Heart left ventricle (tissue), 13 donors: ENCODE measurements around the gene IFT57.

ENCODE experiments used
- POLR2A ChIP-seq, 2 donors: fragments of 450-650 bp; IDR thresholded peaks; one replicate each; pipeline ENCODE4 v1.6.1; 2017; ENCODE audit warnings: antibody characterized with exemption in 2 of 2, mild to moderate bottlenecking in 2 of 2, moderate library complexity in 2 of 2
- TF ChIP-seq, protein P1 (sequence below), 12 donors: fragments of 200-600 bp; sonication (generic) in 4 of 12; IDR thresholded peaks; one replicate each; pipeline versions ENCODE4 v1.5.0 to v1.8.0; 2018 to 2022; ENCODE audit warnings: antibody characterized with exemption in 12 of 12, mild to moderate bottlenecking in 5 of 12
- donor health status: ischemic (EF 13 %, LVEDD 7.1; RV severe dilation, severe dysfunction).
- donor health status: DM: no; HTN: yes; CAD: no.
- donor health status: DM: no; HTN: no; CAD: no.
- donor health status: ischemic (EF 25% LVEDD 6.9; RV normal size, moderate dysfunction).
- donor health status: ischemic (EF 25% LVEDD 5.7; RV mildly dilated, moderate dysfunction).
- donor health status: ischemic (EF 35%, LVEDD 5.7; RV mildly dilated, moderate dysfunction).
- donor health status: nonischemic (EF 11% LVEDD 7.7; RV severe dilation, severe dysfunction).
- donor health status: DM: yes; HTN: yes; CAD: no.
- donor health status: PGD.
- donor health status: ischemic (EF 29% LVEDD 5.4; RV normal size, mild dysfunction).
- donor health status: nonischemic (EF 23%, LVEDD 6.1; RV moderate dilation, normal function).

GRCh38 chr3:108235290-108235689 is 13.1 kb upstream of the IFT57 start:
- TF ChIP-seq, protein P1, sequence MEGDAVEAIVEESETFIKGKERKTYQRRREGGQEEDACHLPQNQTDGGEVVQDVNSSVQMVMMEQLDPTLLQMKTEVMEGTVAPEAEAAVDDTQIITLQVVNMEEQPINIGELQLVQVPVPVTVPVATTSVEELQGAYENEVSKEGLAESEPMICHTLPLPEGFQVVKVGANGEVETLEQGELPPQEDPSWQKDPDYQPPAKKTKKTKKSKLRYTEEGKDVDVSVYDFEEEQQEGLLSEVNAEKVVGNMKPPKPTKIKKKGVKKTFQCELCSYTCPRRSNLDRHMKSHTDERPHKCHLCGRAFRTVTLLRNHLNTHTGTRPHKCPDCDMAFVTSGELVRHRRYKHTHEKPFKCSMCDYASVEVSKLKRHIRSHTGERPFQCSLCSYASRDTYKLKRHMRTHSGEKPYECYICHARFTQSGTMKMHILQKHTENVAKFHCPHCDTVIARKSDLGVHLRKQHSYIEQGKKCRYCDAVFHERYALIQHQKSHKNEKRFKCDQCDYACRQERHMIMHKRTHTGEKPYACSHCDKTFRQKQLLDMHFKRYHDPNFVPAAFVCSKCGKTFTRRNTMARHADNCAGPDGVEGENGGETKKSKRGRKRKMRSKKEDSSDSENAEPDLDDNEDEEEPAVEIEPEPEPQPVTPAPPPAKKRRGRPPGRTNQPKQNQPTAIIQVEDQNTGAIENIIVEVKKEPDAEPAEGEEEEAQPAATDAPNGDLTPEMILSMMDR (IDR thresholded peaks at IDR 0.05) = no peak
- TF ChIP-seq POLR2A (IDR thresholded peaks at IDR 0.05) = no peak
